Lower lobe of right lung (tissue), 2 donors: ENCODE measurements around the gene PIK3R3. TPM values are rescaled to one million over a fixed set of nuclear protein-coding genes. Genes with fewer than 3 reads are reported as not detected.

Experiments used
- ATAC-seq, 2 donors: fragments of 200-7000 bp; cut with Tn5 transposase; one replicate each; pipeline ENCODE4 v1.9.1; 2020 to 2022; ENCODE audit warnings: mild to moderate bottlenecking in 2 of 2, moderate library complexity in 2 of 2
- DNase-seq: peaks from one replicate; pipeline ENCODE4 v3.0.0-alpha.2; 2020
- H3K27ac ChIP-seq: fragments of 200-600 bp; one replicate; pipeline ENCODE4 v1.8.0; 2022
- H3K27me3 ChIP-seq: fragments of 200-600 bp; one replicate; pipeline ENCODE4 v1.8.0; 2022; ENCODE audit warnings: low read depth
- H3K36me3 ChIP-seq: fragments of 200-600 bp; one replicate; pipeline ENCODE4 v1.8.0; 2022; ENCODE audit warnings: mild to moderate bottlenecking
- H3K4me1 ChIP-seq: fragments of 200-600 bp; one replicate; pipeline ENCODE4 v1.8.0; 2022
- H3K4me3 ChIP-seq: fragments of 200-600 bp; one replicate; pipeline ENCODE4 v1.8.0; 2022; ENCODE audit warnings: mild to moderate bottlenecking
- H3K9me3 ChIP-seq: fragments of 200-600 bp; one replicate; pipeline ENCODE4 v1.8.0; 2022
- intact Hi-C: fragments of 100-400 bp; cut with DNase I; formaldehyde crosslinking; loops from one replicate; pipeline ENCODE4 v1.11.0; 2022
- total RNA-seq: library from RNA; stranded (reverse); fragmentation: NEBNext Ultra II Directional; extraction: Animal tissue kit (Norgen Biotek cat#: 25700); gene quantifications from one replicate; pipeline ENCODE4 v1.2.1, GENCODE V29; 2021
- TF ChIP-seq, protein P1 (sequence below): fragments of 200-600 bp; IDR thresholded peaks from one replicate; pipeline ENCODE4 v1.8.0; 2022; ENCODE audit warnings: antibody characterized with exemption, mild to moderate bottlenecking
- donor health status: DM: no; HTN: yes; CAD: no; lungs with severe emphysema.

Gene PIK3R3
- total RNA-seq, 1 donor from 2014 or later: 39.2 TPM

DNA sequence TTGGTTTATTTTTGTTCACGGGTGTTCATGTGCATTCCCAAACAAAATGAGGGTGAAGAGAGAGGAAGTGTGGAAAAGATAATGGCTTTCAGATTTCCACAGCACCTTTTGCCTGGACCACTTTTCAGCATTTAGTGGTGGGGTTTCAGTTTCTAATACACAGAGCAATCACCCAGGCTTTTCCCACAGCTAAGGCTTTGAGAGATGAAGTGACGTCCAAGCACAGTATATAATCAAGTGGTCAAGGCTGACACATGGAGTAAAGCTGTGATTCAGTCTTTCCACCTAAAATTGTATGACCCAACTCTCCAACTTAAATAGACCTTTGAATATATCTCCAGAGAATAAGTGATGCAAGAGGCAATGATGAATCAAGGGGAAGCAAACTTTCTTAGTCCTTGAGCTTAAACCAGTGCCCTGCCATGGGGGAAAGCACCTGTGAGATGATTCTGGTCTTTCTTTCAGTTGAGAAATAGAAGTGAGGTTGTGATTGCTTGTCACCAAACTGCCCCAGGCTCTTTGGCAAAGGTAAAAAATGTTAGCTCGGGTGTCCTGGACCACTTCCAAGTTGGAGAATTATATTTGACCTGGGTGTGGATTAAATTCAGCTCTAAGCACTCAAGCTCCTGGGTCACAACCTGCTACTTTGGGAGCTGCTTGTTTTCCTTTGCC lies 2.4 kb upstream of the PIK3R3 start:
- no peaks in the 10 kb centered on the region for H3K9me3 ChIP-seq
- DNase-seq (no peak), ATAC-seq (no peak)
- peaks cover 23% of the 10 kb centered on the region for H3K4me1 ChIP-seq
- no peak overlapping the region for H3K27ac ChIP-seq
- intact Hi-C loops: no loop called here
- TF ChIP-seq, protein P1, sequence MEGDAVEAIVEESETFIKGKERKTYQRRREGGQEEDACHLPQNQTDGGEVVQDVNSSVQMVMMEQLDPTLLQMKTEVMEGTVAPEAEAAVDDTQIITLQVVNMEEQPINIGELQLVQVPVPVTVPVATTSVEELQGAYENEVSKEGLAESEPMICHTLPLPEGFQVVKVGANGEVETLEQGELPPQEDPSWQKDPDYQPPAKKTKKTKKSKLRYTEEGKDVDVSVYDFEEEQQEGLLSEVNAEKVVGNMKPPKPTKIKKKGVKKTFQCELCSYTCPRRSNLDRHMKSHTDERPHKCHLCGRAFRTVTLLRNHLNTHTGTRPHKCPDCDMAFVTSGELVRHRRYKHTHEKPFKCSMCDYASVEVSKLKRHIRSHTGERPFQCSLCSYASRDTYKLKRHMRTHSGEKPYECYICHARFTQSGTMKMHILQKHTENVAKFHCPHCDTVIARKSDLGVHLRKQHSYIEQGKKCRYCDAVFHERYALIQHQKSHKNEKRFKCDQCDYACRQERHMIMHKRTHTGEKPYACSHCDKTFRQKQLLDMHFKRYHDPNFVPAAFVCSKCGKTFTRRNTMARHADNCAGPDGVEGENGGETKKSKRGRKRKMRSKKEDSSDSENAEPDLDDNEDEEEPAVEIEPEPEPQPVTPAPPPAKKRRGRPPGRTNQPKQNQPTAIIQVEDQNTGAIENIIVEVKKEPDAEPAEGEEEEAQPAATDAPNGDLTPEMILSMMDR: no peak
- H3K4me3 ChIP-seq: no peak overlapping the region
- H3K36me3 ChIP-seq: no peaks in the 10 kb centered on the region
- H3K27me3 ChIP-seq: peaks cover 4% of the 10 kb centered on the region

DNA sequence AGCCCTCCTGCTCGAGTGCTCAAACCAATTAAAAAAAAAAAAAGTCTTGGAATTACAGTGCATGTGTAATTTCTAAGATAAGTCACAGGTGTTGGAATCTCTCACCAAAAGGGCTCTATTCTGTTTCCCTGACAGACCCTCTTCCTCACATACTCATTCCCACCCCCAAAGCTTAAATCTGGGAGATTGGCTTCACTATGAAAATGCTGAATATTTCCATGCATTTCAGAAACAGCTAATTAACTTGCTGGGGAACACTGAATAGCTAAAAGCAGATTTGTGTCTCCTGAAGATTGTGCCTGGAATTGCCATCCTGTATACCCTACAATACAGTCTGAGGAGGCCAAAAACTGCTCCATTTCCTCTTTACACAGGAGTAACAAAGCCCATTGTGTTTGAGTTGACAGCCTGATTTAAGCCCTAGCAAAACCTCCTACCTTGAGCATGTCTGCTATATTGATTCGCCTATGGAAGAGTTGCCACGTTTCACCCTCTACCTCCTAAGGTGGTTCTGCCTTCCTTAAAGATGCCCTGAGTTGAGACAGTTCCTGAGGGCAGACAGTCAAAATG lies 1.4 kb upstream of the PIK3R3 start:
- peak overlapping the region; percentile 76 for H3K4me3 ChIP-seq
- intact Hi-C loops: no loop called here
- ATAC-seq: no peak

DNA sequence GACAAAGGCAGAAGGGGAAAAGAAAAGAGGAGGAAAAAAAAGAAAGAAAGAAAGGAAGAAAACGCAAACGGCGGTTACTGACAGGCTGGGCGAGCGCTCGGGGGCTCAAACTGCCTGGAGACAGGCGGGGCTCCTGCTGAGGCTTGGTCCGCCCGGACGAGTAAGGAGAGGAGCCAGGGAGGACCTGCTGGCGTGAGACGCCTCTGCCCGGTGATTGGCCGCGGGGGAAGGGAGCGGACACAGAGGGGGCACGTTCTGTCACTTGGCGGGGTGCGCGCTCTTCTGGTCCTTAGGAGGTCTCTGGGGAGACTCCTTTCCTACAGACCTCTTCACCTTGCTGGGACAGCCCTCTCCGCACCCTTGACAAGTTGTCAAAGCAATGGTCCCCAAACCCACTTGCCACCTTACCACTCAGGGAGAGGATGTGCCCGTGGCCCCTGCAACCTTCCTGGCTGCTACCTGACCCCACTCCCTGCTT lies 791 bp upstream of the PIK3R3 start:
- H3K27ac ChIP-seq: peak overlapping the region; percentile 95
- TF ChIP-seq, protein P1: no peak
- intact Hi-C loops: no loop called here
- H3K36me3 ChIP-seq: no peaks in the 10 kb centered on the region
- H3K4me1 ChIP-seq: peaks cover 23% of the 10 kb centered on the region
- ATAC-seq (peak; percentile 68 to 69), DNase-seq (no peak)
- no peaks in the 10 kb centered on the region for H3K9me3 ChIP-seq
- H3K27me3 ChIP-seq: peaks cover 11% of the 10 kb centered on the region
- H3K4me3 ChIP-seq: peak overlapping the region; percentile 76

More for the DNA sequence above, 1.4 kb upstream of the PIK3R3 start:
- DNase-seq: no peak
- H3K27ac ChIP-seq: peak overlapping the region; percentile 95
- H3K9me3 ChIP-seq: no peaks in the 10 kb centered on the region
- H3K4me1 ChIP-seq: peaks cover 23% of the 10 kb centered on the region
- H3K36me3 ChIP-seq: no peaks in the 10 kb centered on the region
- peaks cover 11% of the 10 kb centered on the region for H3K27me3 ChIP-seq
- TF ChIP-seq, protein P1: no peak

DNA sequence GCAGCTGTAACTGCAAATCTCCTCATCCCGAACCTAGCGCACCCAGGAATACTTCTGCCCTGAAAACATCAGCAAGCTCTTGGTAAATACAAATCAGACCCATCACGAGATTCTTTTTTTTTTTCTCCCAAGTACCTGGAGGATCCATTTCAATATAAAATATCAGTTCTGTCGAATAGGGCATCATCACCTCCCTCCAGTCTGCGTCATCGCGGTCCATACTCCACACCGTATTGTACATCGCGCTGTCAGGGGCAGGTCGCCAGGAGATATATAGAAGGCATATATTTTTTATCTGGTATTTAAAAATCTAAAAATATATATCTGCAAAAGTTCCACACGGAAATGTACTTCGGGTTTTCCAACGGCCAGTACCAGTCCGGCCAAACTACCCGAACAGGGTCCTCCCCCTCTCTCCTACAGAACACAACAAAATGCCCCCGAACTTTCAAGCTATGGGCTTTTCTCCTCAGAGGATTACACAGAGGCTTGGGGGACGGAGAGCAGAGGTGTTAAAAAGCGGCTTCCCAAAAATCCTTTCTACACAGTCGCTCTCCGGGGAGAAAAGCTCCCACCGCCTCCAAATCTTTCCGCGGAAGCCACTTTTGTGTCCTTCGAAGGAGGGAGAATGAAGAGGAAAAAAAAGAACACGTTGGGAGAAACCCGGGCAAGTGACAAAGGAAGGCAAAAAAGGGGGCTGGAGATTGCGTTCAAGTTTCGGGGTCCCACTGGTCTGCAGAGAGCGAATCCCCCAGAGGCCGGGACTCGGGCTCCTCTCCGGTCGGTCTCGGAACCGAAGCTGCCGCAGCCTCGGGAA lies 509 bp downstream of the PIK3R3 start:
- Histone ChIP-seq H3K9me3 (no peaks in the 10 kb centered on the region), H3K27me3 (peaks cover 11% of the 10 kb centered on the region), H3K27ac (peak overlapping the region; percentile 95), H3K4me3 (peak overlapping the region; percentile 76), H3K36me3 (no peaks in the 10 kb centered on the region), H3K4me1 (peaks cover 23% of the 10 kb centered on the region)
- TF ChIP-seq, protein P1: no peak
- no peak for ATAC-seq
- intact Hi-C loops: no loop called here
- DNase-seq: no peak

DNA sequence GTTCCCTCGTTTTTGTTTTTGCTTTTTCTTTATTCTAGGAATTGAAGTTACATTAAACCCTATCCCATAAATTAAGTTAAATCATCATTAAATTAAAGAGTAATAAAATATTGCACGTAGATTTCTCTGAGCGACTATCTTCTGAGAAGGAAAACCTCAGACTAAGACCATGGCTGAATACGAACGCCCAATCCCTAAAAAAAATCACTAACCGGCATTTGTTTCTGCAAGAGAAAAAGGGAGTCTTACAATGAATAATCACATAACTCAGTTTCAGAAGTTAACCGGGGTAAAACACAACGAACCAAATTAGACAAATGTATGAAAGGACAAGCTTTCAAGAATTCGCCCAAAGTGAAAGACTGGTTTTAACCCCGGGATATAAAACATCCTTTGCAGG lies 1.3 kb downstream of the PIK3R3 start:
- peaks cover 23% of the 10 kb centered on the region for H3K4me1 ChIP-seq
- H3K27ac ChIP-seq: peak overlapping the region; percentile 95
- ATAC-seq (no peak), DNase-seq (no peak)
- no peaks in the 10 kb centered on the region for H3K36me3 ChIP-seq
- TF ChIP-seq, protein P1: no peak
- H3K9me3 ChIP-seq: no peaks in the 10 kb centered on the region
- intact Hi-C loops: no loop called here
- peaks cover 11% of the 10 kb centered on the region for H3K27me3 ChIP-seq
- H3K4me3 ChIP-seq: peak overlapping the region; percentile 76
